HG03060 (cell line): ENCODE measurements around the gene LGALSL.
"Not testable (repeated sequence)": the region's sequence is repeated elsewhere in the genome, so short reads cannot be mapped to it uniquely, and the experiment has no call there.

Source experiments
- ATAC-seq: cut with Tn5 transposase; IDR thresholded peaks from one replicate; pipeline ENCODE4 v1.9.1; 2021; ENCODE audit warnings: low read depth, moderate number of reproducible peaks; ENCODE audit not compliant: unreplicated experiment

The LGALSL gene

GRCh38 chr2:64442277-64442676 is 11.7 kb upstream of the LGALSL start:
- no peak for ATAC-seq

- ATAC-seq: no peak
Measured at GRCh38 chr2:64442801-64443429, 11.0 kb upstream of the LGALSL start.

- not testable (repeated sequence) for ATAC-seq
Measured at GRCh38 chr2:64445970-64446369, 8.0 kb upstream of the LGALSL start.

- ATAC-seq: no peak
Measured at GRCh38 chr2:64447317-64448040, 6.5 kb upstream of the LGALSL start.

GRCh38 chr2:64448041-64448426 is 5.9 kb upstream of the LGALSL start:
- ATAC-seq: no peak

- ATAC-seq: no peak
Measured at GRCh38 chr2:64451051-64451450, 2.9 kb upstream of the LGALSL start.

- ATAC-seq: no peak
Measured at GRCh38 chr2:64454386-64455332, 697 bp downstream of the LGALSL start.

GRCh38 chr2:64455545-64455944 is 1.6 kb downstream of the LGALSL start:
- ATAC-seq: no peak

GRCh38 chr2:64456293-64456692 is 2.3 kb downstream of the LGALSL start:
- ATAC-seq: no peak

GRCh38 chr2:64457524-64457923 is 3.6 kb downstream of the LGALSL start:
- ATAC-seq: no peak

- no peak for ATAC-seq
Measured at GRCh38 chr2:64459575-64459974, 5.6 kb downstream of the LGALSL start.

GRCh38 chr2:64460330-64460729 is 6.4 kb downstream of the LGALSL start:
- ATAC-seq: no peak

- no peak for ATAC-seq
Measured at GRCh38 chr2:64461271-64462058, 7.5 kb downstream of the LGALSL start.

GRCh38 chr2:64462171-64462570 is 8.2 kb downstream of the LGALSL start:
- no peak for ATAC-seq

GRCh38 chr2:64462940-64463700 is 9.2 kb downstream of the LGALSL start:
- ATAC-seq: no peak

- ATAC-seq: no peak
Measured at GRCh38 chr2:64463781-64464180, 9.8 kb downstream of the LGALSL start.

GRCh38 chr2:64466478-64467085 is 12.6 kb downstream of the LGALSL start:
- no peak for ATAC-seq

GRCh38 chr2:64467096-64467843 is 13.3 kb downstream of the LGALSL start:
- no peak for ATAC-seq

- ATAC-seq: no peak
Measured at GRCh38 chr2:64469261-64469660, 15.3 kb downstream of the LGALSL start.
